Muscle layer of duodenum (tissue), 2 donors: ENCODE results near the gene GAS7.

Experiments
- H3K27ac ChIP-seq: one replicate; pipeline ENCODE4 v1.7.0; 2013; ENCODE audit warnings: mild to moderate bottlenecking, low read length
- H3K27me3 ChIP-seq: one replicate; pipeline ENCODE4 v1.7.0; 2013; ENCODE audit warnings: low read depth, mild to moderate bottlenecking, control low read depth, low read length
- H3K36me3 ChIP-seq, 2 donors: one replicate each; pipeline ENCODE4 v1.7.0; 2013; ENCODE audit warnings: low read length in 2 of 2, control low read depth in 1 of 2, mild to moderate bottlenecking in 1 of 2; ENCODE audit not compliant: insufficient read depth in 2 of 2, control insufficient read depth in 1 of 2
- H3K4me1 ChIP-seq, 2 donors: one replicate each; pipeline ENCODE4 v1.7.0; 2013; ENCODE audit warnings: low read length in 2 of 2, mild to moderate bottlenecking in 2 of 2, control low read depth in 1 of 2, moderate library complexity in 1 of 2; ENCODE audit not compliant: insufficient read depth in 2 of 2, control insufficient read depth in 1 of 2
- H3K4me3 ChIP-seq, 2 donors: one replicate each; pipeline ENCODE4 v1.7.0; 2013; ENCODE audit warnings: low read length in 2 of 2, low read depth in 1 of 2, mild to moderate bottlenecking in 1 of 2
- H3K9me3 ChIP-seq, 2 donors: one replicate each; pipeline ENCODE4 v1.7.0; 2013; ENCODE audit warnings: low read length in 2 of 2, control low read depth in 1 of 2, mild to moderate bottlenecking in 1 of 2; ENCODE audit not compliant: control insufficient read depth in 1 of 2
- donor health status: healthy.

The GAS7 gene

GRCh38 chr17:9981344-9981915, 217.0 kb downstream of the GAS7 start:
- no peaks in the 10 kb centered on the region for H3K9me3 ChIP-seq
- no peaks in the 10 kb centered on the region for H3K27me3 ChIP-seq
- no peak overlapping the region for H3K4me3 ChIP-seq
- peaks cover 0 to 19% of the 10 kb centered on the region in 2 donors for H3K4me1 ChIP-seq
- no peaks in the 10 kb centered on the region for H3K36me3 ChIP-seq
- no peak overlapping the region for H3K27ac ChIP-seq

- H3K9me3 ChIP-seq: no peaks in the 10 kb centered on the region
- no peak overlapping the region for H3K4me3 ChIP-seq
- no peak overlapping the region for H3K27ac ChIP-seq
- no peaks in the 10 kb centered on the region for H3K27me3 ChIP-seq
- no peaks in the 10 kb centered on the region for H3K36me3 ChIP-seq
- peaks cover 0 to 23% of the 10 kb centered on the region in 2 donors for H3K4me1 ChIP-seq
These were observed 218.9 kb downstream of the GAS7 start for GRCh38 chr17:9979463-9979995.

GRCh38 chr17:9977180-9977575, 221.2 kb downstream of the GAS7 start:
- no peak overlapping the region for H3K4me3 ChIP-seq
- H3K27me3 ChIP-seq: no peaks in the 10 kb centered on the region
- H3K27ac ChIP-seq: peak overlapping the region; percentile 23
- no peaks in the 10 kb centered on the region for H3K36me3 ChIP-seq
- H3K9me3 ChIP-seq: no peaks in the 10 kb centered on the region
- H3K4me1 ChIP-seq: peaks cover 0 to 24% of the 10 kb centered on the region in 2 donors

GRCh38 chr17:9976283-9977179, 221.9 kb downstream of the GAS7 start:
- Histone ChIP-seq H3K27ac (no peak overlapping the region), H3K4me3 (no peak overlapping the region), H3K4me1 (peaks cover 0 to 31% of the 10 kb centered on the region in 2 donors)

GRCh38 chr17:9974448-9975381, 223.7 kb downstream of the GAS7 start:
- H3K27ac ChIP-seq: no peak overlapping the region
- H3K9me3 ChIP-seq: no peaks in the 10 kb centered on the region
- no peak overlapping the region for H3K4me3 ChIP-seq
- no peaks in the 10 kb centered on the region for H3K36me3 ChIP-seq
- no peaks in the 10 kb centered on the region for H3K27me3 ChIP-seq
- H3K4me1 ChIP-seq: peaks cover 0 to 32% of the 10 kb centered on the region in 2 donors

More at GRCh38 chr17:9976283-9977179, 221.9 kb downstream of the GAS7 start:
- Histone ChIP-seq H3K36me3 (no peaks in the 10 kb centered on the region), H3K9me3 (no peaks in the 10 kb centered on the region), H3K27me3 (no peaks in the 10 kb centered on the region)

- peaks cover 0 to 26% of the 10 kb centered on the region in 2 donors for H3K4me1 ChIP-seq
- H3K4me3 ChIP-seq: no peak overlapping the region
- H3K9me3 ChIP-seq: no peaks in the 10 kb centered on the region
- H3K27me3 ChIP-seq: no peaks in the 10 kb centered on the region
- H3K36me3 ChIP-seq: no peaks in the 10 kb centered on the region
- no peak overlapping the region for H3K27ac ChIP-seq
These were observed 224.5 kb downstream of the GAS7 start for GRCh38 chr17:9973669-9974447.

- H3K4me3 ChIP-seq: no peak overlapping the region
- no peaks in the 10 kb centered on the region for H3K9me3 ChIP-seq
- H3K27me3 ChIP-seq: no peaks in the 10 kb centered on the region
- H3K27ac ChIP-seq: no peak overlapping the region
- peaks cover 0 to 23% of the 10 kb centered on the region in 2 donors for H3K4me1 ChIP-seq
- no peaks in the 10 kb centered on the region for H3K36me3 ChIP-seq
These were observed 226.4 kb downstream of the GAS7 start for GRCh38 chr17:9971991-9972390.

- Histone ChIP-seq H3K27me3 (no peaks in the 10 kb centered on the region), H3K9me3 (no peaks in the 10 kb centered on the region), H3K27ac (no peak overlapping the region), H3K4me1 (peaks cover 0 to 9% of the 10 kb centered on the region in 2 donors), H3K36me3 (no peaks in the 10 kb centered on the region), H3K4me3 (no peak overlapping the region)
These were observed 229.0 kb downstream of the GAS7 start for GRCh38 chr17:9969301-9969935.

GRCh38 chr17:9968881-9969280, 229.5 kb downstream of the GAS7 start:
- Histone ChIP-seq H3K4me3 (no peak overlapping the region), H3K4me1 (peaks cover 0 to 9% of the 10 kb centered on the region in 2 donors), H3K27me3 (no peaks in the 10 kb centered on the region), H3K9me3 (no peaks in the 10 kb centered on the region), H3K27ac (no peak overlapping the region), H3K36me3 (no peaks in the 10 kb centered on the region)

- peaks cover 0 to 9% of the 10 kb centered on the region in 2 donors for H3K4me1 ChIP-seq
- H3K9me3 ChIP-seq: no peaks in the 10 kb centered on the region
- H3K27ac ChIP-seq: no peak overlapping the region
- H3K27me3 ChIP-seq: no peaks in the 10 kb centered on the region
- H3K36me3 ChIP-seq: no peaks in the 10 kb centered on the region
- no peak overlapping the region for H3K4me3 ChIP-seq
These were observed 230.4 kb downstream of the GAS7 start for GRCh38 chr17:9968008-9968407.
